B cell (primary cell): Measurements from ENCODE around the gene TTC9C. TPM values are rescaled to one million over a fixed set of nuclear protein-coding genes. Genes with fewer than 3 reads are reported as not detected.

Experiments used
- ATAC-seq: fragments of 200-7000 bp; cut with Tn5 transposase; one replicate; pipeline ENCODE4 v1.10.0; 2021; ENCODE audit warnings: low read depth, mild to moderate bottlenecking, moderate number of reproducible peaks, moderate library complexity
- CTCF ChIA-PET: fragments of 350-600 bp; sonication (Branson Sonifier 250); formaldehyde crosslinking; loops from one replicate; lab custom pipeline; 2021; ENCODE audit warnings: antibody characterized with exemption, inconsistent platforms; lab: Charles Lee
- POLR2A ChIA-PET: fragments of 350-600 bp; sonication (Branson Sonifier 250); formaldehyde crosslinking; loops from one replicate; lab custom pipeline; 2021; ENCODE audit warnings: antibody characterized with exemption; lab: Charles Lee
- DNase-seq: peaks from one replicate; pipeline ENCODE4 v3.0.0; 2013
- H2AFZ ChIP-seq: 2 replicates; pipeline ENCODE4 v1.6.1; 2012; ENCODE audit warnings: mild to moderate bottlenecking, low read depth, low read length; ENCODE audit not compliant: insufficient read depth, poor library complexity, severe bottlenecking
- H3K27ac ChIP-seq, 2 donors: 1 replicate in 1 of 2; 2 replicates in 1 of 2; pipeline ENCODE4 v1.5.1; 2012 to 2013; ENCODE audit warnings: low read length in 2 of 2, mild to moderate bottlenecking in 2 of 2, moderate library complexity in 1 of 2
- H3K27me3 ChIP-seq, 4 experiments: fragments of 200-600 bp in 1 of 4; sonication (generic) in 1 of 4; replicated peaks in 1 of 4; 1 replicate in 2 of 4; 2 replicates in 2 of 4; pipeline versions ENCODE4 v1.6.1 to v1.7.0; 2013 to 2016; ENCODE audit warnings: low read length in 3 of 4, mild to moderate bottlenecking in 2 of 4, mixed read lengths in 1 of 4, moderate library complexity in 1 of 4; ENCODE audit not compliant: insufficient read depth in 4 of 4, control insufficient read depth in 3 of 4; ENCODE audit errors: control extremely low read depth in 1 of 4
- H3K36me3 ChIP-seq, 2 experiments: replicated peaks in 1 of 2; 1 replicate in 1 of 2; 2 replicates in 1 of 2; pipeline versions ENCODE4 v1.6.1 to v1.7.1; 2013; ENCODE audit warnings: low read length in 1 of 2; ENCODE audit not compliant: insufficient read depth in 2 of 2, control insufficient read depth in 1 of 2; ENCODE audit errors: control extremely low read depth in 1 of 2, extremely low read depth in 1 of 2
- H3K4me1 ChIP-seq, 2 donors: fragments of 200-600 bp in 1 of 2; sonication (generic) in 1 of 2; 1 replicate in 1 of 2; 2 replicates in 1 of 2; pipeline versions ENCODE4 v1.5.1 to v1.6.1; 2013 to 2017; ENCODE audit warnings: low read length in 2 of 2; ENCODE audit not compliant: control insufficient read depth in 2 of 2, insufficient read depth in 2 of 2
- H3K4me2 ChIP-seq: replicated peaks from 2 replicates; pipeline ENCODE3; 2012; ENCODE audit warnings: mild to moderate bottlenecking, low read depth, low read length; ENCODE audit not compliant: poor library complexity, severe bottlenecking
- H3K4me3 ChIP-seq, 5 experiments: fragments of 200-600 bp in 1 of 5; sonication (generic) in 1 of 5; 1 replicate in 3 of 5; 2 replicates in 2 of 5; pipeline versions ENCODE4 v1.5.1 to v1.7.0; 2011 to 2016; ENCODE audit warnings: low read length in 4 of 5, mild to moderate bottlenecking in 4 of 5, low read depth in 2 of 5, control low read depth in 1 of 5, moderate library complexity in 1 of 5; ENCODE audit not compliant: insufficient read depth in 1 of 5; ENCODE audit errors: control extremely low read depth in 1 of 5, extremely low read depth in 1 of 5
- H3K79me2 ChIP-seq: fragments of 200-600 bp; sonication (generic); one replicate; pipeline ENCODE4 v1.6.0; 2016; ENCODE audit warnings: low read length; ENCODE audit not compliant: control insufficient read depth, insufficient read depth
- H3K9ac ChIP-seq: fragments of 200-600 bp; sonication (generic); 2 replicates; pipeline ENCODE4 v1.6.1; 2017; ENCODE audit warnings: mild to moderate bottlenecking, low read length, moderate library complexity
- H3K9me3 ChIP-seq, 3 donors: one replicate each; pipeline versions ENCODE4 v1.6.1 to v1.7.1; 2013; ENCODE audit warnings: low read length in 2 of 3; ENCODE audit not compliant: control insufficient read depth in 2 of 3, insufficient read depth in 1 of 3; ENCODE audit errors: control extremely low read depth in 1 of 3
- H4K20me1 ChIP-seq: 2 replicates; pipeline ENCODE4 v1.6.0; 2012; ENCODE audit warnings: mild to moderate bottlenecking, low read length; ENCODE audit not compliant: insufficient read depth, control insufficient read depth, poor library complexity, severe bottlenecking
- H3K27ac Mint-ChIP-seq: one replicate; pipeline ENCODE4 v1.8.0; 2021; ENCODE audit warnings: mixed read lengths
- H3K27me3 Mint-ChIP-seq: one replicate; pipeline ENCODE4 v1.8.0; 2021; ENCODE audit warnings: mixed read lengths
- H3K4me1 Mint-ChIP-seq: one replicate; pipeline ENCODE4 v1.8.0; 2021; ENCODE audit warnings: mixed read lengths
- H3K4me3 Mint-ChIP-seq: one replicate; pipeline ENCODE4 v1.8.0; 2021; ENCODE audit warnings: mixed read lengths
- H3K9me3 Mint-ChIP-seq: one replicate; pipeline ENCODE4 v1.8.0; 2022; ENCODE audit warnings: mixed read lengths; ENCODE audit not compliant: insufficient read depth
- EZH2 ChIP-seq: IDR thresholded peaks from 2 replicates; pipeline ENCODE4 v1.6.1; 2012; ENCODE audit warnings: borderline replicate concordance, low read depth, mild to moderate bottlenecking, moderate library complexity, low read length; ENCODE audit not compliant: insufficient read depth, poor library complexity, severe bottlenecking
- whole genome bisulfite sequencing: methylation state at CpG from one replicate; pipeline ENCODE4 v1.1.5; 2013; ENCODE audit warnings: missing lambda C conversion rate; ENCODE audit not compliant: insufficient coverage; 5-methylcytosine and 5-hydroxymethylcytosine counted together
- intact Hi-C: fragments of 100-400 bp; cut with micrococcal nuclease; formaldehyde crosslinking; loops from one replicate; pipeline ENCODE4 v1.10.0; 2022
- polyA plus RNA-seq: library from polyadenylated mRNA; depleted of rRNA; stranded (reverse); fragments of >200 nt; gene quantifications from 2 replicates; pipeline ENCODE4 v1.2.3, GENCODE V29; 2012
- total RNA-seq, 2 donors: library from RNA; stranded (reverse); fragments of 120-200 nt in 1 of 2; gene quantifications; 1 replicate in 1 of 2; 2 replicates in 1 of 2; pipeline versions ENCODE4 v1.2.3 to v1.2.4, GENCODE V29; 2013 to 2022
- TF ChIP-seq, protein P1 (sequence below): fragments of 200-600 bp; IDR thresholded peaks from one replicate; pipeline ENCODE4 v1.8.0; 2022; ENCODE audit warnings: antibody characterized with exemption, mild to moderate bottlenecking

Gene TTC9C
- total and polyA plus RNA-seq, 2 donors (not counting 1 experiment from before 2014, with no cell fraction given) = 33.5 to 56.3 TPM

DNA sequence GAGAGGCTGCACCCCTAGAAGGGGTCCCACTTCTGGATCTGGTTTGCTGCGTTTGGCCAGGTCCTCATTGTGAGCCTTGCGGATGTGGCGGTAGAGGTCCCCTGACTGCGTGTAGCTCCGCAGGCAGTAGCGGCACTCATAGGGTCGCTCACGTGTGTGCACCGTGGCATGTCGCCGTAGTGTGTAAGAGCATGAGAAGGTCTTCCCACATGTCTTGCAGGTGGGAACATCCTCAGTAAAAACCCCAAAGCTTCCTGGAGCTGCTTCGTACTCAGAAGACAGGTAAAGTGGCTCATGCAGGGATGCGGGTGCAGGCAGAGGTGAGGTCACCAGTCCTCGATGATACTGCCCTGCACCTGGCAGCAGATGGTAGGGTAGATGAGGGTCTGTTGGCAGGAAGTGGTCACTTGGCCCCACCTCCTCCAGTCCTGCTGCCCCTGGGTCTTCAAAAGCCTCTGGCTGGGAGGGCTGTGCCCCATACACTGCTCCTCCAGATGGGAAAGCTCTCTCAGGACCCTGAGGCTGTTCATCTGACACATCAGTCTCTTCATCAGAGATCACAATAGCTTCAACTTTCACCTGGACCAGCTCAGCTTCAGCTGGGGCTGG lies 24.0 kb downstream of the TTC9C start:
- ChIA-PET CTCF (interaction anchor here (0.6 to 2.6 kb wide), 3 partner anchors 9 to 34 kb away, joined by 3 to 32 read pairs (median 4); partner anchors contain the start of gene TMEM179B), POLR2A (interaction anchor here (0.6 to 3.9 kb wide), 6 partner anchors 9 to 159 kb away, joined by 8 to 75 read pairs (median 16); partner anchors contain the start of genes HNRNPUL2, LBHD1, POLR2G and TAF6L)
- H3K4me1 Mint-ChIP-seq = peaks cover 30% of the 10 kb centered on the region
- H3K9me3 Mint-ChIP-seq = no peaks in the 10 kb centered on the region
- Histone ChIP-seq H4K20me1 (peaks cover 6% of the 10 kb centered on the region), H3K36me3 (peaks cover 0 to 19% of the 10 kb centered on the region in 2 experiments), H3K27me3 (no peaks in the 10 kb centered on the region), H3K4me1 (peaks cover 7 to 21% of the 10 kb centered on the region in 2 donors), H3K27ac (no peak overlapping the region), H3K9ac (no peak overlapping the region), H3K9me3 (no peaks in the 10 kb centered on the region), H3K79me2 (peaks cover 40% of the 10 kb centered on the region), H3K4me2 (peak overlapping the region; percentile 96), H2AFZ (no peak overlapping the region), H3K4me3 (no peak overlapping the region)
- intact Hi-C loops = no loop called here
- no peak for ATAC-seq
- peak overlapping the region; percentile 16 for H3K4me3 Mint-ChIP-seq
- H3K27me3 Mint-ChIP-seq = no peaks in the 10 kb centered on the region
- WGBS = 97% methylated on average over 14 of the region's 14 CpGs
- no peak for TF ChIP-seq EZH2
- TF ChIP-seq, protein P1, sequence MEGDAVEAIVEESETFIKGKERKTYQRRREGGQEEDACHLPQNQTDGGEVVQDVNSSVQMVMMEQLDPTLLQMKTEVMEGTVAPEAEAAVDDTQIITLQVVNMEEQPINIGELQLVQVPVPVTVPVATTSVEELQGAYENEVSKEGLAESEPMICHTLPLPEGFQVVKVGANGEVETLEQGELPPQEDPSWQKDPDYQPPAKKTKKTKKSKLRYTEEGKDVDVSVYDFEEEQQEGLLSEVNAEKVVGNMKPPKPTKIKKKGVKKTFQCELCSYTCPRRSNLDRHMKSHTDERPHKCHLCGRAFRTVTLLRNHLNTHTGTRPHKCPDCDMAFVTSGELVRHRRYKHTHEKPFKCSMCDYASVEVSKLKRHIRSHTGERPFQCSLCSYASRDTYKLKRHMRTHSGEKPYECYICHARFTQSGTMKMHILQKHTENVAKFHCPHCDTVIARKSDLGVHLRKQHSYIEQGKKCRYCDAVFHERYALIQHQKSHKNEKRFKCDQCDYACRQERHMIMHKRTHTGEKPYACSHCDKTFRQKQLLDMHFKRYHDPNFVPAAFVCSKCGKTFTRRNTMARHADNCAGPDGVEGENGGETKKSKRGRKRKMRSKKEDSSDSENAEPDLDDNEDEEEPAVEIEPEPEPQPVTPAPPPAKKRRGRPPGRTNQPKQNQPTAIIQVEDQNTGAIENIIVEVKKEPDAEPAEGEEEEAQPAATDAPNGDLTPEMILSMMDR = no peak
- DNase-seq = no peak
- H3K27ac Mint-ChIP-seq = no peak overlapping the region
